NCI-H128 (cell line): ENCODE results near the gene SAMD10.
"Not testable (repeated sequence)": the region's sequence is repeated elsewhere in the genome, so short reads cannot be mapped to it uniquely, and the experiment has no call there.

ENCODE experiments used
- DNase-seq: peaks from one replicate; lab custom pipeline; 2025; ENCODE audit not compliant: unreplicated experiment; lab: John Stamatoyannopoulos, UW

SAMD10 gene

DNA sequence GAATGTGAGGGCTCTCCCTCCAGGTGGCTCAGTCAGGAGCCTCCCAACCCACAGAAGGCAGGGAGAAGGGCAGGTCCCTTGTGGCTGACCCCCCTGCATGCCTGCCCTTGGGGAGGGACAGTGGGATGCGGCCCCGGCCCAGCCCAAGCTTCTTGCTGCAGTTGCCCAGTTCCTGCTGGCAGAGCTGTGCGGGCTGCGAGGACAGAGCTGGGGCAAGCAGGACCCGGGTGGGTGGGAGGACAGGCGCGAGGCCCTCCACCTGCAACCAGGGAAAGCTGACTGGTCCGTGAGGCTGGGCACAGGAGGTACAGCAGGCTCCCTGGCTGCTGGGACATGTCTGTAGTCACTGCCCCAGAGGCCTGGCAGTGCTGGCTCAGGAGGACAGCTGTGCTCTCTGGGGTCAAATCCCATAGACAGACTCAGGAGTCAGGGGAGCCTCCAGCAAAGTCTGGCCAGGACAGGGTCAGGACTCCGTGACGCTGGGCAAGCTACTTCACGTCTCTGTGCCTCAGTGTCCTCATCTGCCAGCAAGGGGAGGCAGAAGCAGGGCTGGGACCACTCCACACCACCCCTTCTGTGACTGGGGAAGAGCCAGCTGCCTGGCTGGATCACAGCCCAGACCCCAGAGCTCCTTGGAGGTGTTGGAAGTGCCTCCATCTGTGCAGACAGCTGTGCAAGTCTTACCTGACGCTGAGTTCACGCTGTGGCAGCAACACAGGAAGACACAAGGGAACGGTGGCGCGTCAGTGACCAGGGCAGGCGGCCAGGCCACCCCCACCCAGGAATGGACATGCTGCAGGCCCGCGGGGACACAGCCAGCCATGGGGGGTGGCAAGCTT lies 36.3 kb downstream of the SAMD10 start:
- no peak for DNase-seq

DNA sequence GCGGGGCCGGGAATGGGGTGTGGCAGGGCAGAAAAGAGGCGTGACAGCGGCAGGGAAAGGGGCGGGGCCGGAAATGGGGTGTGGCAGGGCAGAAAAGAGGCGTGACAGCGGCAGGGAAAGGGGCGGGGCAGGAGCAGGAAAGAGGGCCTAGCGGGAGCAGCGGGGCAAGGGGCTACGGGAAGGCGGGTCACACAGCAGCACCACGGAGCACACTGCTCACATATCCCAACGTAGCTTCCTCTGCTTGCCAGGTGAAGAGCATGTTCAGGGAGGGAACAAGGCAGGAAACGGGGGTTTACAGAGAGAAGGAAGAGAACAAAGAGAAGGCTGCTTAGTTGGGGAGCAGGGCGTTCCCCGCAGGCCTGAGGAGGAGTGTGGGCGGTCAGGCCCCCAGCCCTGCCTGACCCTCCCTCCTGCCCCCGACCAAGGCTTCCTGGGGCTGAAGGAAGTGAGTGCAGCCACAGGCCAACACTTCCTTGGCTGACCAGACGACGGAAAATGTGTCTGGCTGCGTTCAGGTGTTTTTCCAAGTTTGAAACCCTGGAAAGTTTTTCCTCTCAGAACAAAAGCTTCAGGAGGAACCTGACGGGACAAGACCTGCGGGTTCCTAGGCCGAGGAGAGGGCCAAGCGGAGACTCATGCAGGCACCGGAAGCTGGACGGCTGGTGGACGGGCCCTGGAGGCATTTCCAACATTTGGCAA lies 37.0 kb downstream of the SAMD10 start:
- no peak for DNase-seq

DNA sequence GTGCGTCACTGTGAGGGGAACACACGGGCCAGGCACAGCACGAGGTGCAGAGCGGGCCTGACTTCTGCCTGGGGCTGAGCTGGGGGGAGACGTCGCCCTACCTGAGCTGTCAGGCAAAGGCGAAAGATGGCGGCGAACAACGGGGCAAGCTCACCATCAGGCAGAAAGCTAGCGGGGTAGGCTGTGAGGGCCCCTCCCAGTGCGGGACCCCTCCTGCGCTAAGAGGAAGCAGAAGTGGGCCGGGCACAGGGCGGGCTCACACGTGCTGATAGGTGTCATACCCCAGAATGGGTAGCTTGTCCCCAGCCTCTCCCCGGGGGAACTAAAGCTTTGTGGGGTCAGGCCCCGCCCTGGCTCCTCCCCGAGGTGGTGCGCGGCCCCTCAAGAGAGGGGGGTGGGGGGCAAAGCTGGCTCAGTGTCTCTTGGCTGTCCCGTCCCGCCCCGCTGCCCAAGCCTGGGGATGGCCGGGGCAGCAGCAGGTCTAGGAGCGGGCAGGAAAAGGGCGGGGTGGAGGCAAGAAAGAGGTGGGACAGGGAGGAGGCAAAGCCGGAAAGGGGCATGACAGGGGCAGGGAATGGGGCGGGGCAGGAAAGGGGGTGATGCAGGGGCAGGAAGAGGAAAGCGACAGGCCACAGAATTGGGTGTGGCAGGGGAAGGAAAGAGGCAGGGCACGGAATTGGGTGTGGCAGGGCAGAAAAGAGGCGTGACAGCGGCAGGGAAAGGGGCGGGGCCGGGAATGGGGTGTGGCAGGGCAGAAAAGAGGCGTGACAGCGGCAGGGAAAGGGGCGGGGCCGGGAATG lies 38.0 kb downstream of the SAMD10 start:
- DNase-seq = no peak

DNA sequence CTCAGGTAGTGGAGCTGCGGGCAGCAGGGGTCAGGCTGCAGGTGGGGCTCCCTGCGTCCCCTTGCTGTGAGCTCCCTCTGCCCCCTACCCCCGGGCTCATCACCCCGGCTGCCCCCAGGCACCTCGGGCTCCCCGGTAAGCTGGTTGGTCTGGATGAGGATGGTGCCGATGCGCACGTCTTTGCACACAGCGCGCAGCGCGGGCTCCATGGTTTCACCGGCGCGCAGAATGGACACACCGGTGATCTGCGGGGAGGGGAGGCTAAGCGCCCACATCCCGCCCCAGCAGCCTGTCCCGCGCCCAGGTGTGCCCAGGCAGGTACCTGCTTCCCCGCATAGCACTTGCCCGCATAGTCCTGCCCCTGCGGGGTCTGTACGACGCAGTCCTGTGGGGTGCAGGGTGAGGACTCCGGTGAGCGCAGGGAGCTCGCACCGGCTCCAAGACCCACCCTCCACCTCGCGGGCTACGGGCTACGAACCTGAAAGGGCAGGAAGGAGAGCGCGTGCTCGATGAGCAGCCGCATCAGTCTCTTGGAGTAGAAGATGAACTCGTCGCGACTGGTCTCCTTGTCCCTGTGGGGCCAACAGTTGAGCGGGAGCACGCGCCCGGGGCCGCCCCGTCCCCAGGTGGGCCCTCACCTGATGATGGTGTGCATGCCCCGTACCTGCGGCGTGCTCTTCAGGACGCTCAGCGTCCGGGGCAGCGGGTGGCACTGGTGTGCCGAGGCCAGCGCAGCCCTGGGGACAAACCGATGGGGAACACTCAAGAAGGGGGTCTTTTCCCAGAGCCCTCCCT lies 38.8 kb downstream of the SAMD10 start:
- DNase-seq = no peak

DNA sequence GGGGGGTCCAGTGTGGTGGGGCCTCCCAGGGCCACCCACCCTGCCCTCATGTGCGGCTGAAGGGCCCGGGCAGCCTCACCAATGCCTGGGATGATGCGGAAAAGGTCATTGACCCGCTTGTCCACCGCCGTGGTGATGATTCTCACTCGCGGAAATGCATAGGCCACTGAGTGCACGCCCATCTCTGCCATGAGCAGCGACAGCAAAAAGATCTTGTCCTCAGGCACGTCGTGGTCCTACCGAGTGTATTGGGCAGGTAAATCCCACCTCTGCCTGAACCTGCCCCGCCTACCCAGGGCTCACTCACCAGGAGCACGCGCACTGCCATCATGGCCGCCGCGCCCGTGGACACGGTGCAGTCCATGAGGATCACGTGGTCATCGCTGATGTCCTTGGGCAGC lies 39.4 kb downstream of the SAMD10 start:
- DNase-seq = no peak

DNA sequence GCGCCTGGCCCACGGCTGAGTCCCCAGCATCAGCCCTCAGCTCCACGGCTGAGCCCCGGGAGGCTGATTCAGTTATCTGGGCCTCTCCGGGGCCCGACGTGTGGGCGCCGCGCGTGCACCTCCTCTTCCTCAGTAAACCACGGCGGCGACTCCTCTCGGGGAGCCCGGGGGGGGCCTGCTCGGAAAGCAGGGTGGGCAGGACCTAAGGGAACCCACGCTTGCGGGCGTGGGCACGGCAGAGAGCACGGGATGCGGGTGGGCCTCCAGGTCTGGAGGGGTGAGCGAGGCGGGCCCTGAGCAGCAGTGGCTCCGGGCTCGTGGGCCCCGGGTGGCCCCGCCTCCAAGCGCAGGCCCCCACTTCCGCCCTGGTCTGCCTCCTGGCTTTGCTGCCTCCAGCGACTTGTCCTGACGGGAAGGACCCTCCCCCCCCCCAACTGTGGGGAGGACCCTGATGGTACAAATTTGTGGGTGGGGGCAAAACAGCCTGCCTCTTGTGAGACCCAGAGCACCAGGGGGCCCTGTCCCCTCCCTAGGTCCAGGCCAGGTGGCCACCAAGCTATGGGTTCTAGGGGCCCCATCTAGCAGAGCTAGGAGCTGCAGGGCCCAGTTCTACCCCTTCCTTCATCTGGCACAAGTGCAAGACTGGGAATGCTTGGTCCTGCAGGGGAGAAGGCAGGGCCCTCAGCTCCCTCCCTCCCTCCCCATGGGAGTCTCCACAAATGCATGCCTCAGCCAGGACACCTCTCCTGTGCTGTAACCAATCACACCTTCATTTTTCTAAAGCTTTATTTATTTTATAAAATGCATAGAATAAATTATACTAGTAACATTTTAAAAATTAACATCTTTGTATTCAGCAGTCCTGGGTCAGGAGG lies 40.1 kb downstream of the SAMD10 start:
- no peak for DNase-seq

- DNase-seq = no peak
Measured at GRCh38 chr20:63937596-63937995, 41.8 kb downstream of the SAMD10 start.

DNA sequence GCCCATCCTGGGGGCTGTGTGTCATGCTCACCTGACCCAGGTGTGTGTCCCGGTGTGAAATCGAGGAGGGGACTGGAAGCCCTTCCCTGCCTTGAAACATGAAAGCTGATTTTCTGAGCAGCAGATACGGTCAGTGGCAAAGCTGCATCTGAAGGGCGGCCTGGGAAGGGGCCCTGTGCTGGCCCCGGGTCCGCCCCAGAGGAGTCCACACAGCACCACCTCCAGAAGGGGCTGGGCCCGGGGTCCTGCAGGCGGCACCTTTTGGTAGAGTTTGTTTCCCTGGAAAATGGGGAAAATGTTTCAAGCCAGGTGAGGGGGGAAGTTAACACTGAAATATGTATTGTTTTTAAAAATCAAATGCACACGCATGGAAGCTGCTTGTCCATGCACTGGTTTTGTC lies 44.0 kb downstream of the SAMD10 start:
- no peak for DNase-seq

- no peak for DNase-seq
Measured at GRCh38 chr20:63934271-63935068, 45.0 kb downstream of the SAMD10 start.

GRCh38 chr20:63933646-63934045 lies 45.8 kb downstream of the SAMD10 start:
- no peak for DNase-seq

DNA sequence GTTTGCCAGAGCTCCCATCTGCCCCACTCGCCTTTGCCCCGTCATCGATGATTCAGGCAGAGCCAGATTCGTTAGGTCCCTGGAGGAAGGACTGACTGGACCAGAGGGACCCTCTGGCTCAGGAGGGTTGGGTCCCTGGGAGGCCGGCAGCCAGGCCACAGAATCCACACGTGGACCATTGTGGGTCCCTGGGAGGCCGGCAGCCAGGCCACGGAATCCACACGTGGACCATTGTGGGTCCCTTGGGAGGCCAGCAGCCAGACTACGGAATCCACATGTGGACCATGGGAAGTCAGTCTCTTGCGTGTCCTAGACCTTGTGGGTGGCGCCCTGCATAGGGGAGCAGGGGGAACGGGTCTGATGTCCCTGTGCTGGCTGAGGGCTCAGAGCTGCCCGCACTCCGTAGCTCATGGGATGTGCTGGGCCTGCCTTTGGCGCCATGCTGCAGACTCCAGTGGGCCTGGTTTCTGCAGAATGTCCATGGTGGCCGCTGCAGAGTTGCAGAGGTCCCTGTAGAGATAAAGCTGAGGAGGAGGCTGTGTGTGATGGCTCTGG lies 46.8 kb downstream of the SAMD10 start:
- DNase-seq = no peak

- no peak for DNase-seq
Measured at GRCh38 chr20:63931735-63932134, 47.7 kb downstream of the SAMD10 start.

DNA sequence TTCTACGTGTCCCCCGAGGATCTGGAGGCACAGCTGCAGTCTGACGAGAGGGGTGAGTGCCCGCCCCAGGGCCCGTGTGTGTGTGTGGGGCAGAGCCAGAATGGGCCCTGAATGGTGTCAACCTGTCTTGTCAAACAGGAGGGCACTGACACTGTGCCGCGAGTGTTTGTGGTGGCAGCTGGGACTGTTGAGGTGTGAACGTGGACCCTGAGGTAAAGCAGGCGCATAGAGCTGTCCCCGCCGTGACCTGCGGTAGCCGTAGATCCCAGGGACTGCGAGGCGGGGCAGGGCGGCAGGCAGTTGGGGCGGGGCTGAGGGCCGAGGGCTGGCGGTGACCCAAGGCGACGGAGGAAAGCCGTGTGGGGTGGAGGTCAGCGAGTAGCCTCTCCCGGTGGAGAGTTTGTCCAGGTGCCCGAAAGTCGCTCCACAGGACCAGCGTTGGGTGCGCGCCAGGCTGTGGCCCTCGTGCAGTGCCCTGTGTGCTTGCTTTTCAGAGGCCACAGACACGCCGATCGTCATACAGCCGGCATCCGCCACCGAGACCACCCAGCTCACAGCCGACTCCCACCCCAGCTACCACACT lies 48.4 kb downstream of the SAMD10 start:
- DNase-seq = no peak

- DNase-seq = not testable (repeated sequence)
Measured at GRCh38 chr20:63929473-63929883, 50.0 kb downstream of the SAMD10 start.

DNA sequence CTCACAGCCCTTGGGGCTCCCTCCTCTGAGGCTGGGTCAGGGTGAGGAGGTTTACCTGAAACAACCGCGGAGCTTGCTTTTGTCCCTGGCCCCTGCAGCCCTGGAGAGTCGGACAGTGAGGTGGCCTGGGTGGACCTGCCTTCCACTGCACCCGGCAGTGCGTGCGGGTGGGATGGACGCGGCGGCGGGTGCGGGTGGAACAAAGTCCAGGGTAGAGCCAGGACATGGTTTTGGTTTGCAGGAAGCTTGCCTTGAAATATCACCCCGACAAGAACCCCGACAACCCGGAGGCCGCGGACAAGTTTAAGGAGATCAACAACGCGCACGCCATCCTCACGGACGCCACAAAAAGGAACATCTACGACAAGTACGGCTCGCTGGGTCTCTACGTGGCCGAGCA lies 50.4 kb downstream of the SAMD10 start:
- DNase-seq = no peak

GRCh38 chr20:63926298-63926697 lies 53.1 kb downstream of the SAMD10 start:
- DNase-seq = no peak

- no peak for DNase-seq
Measured at GRCh38 chr20:63924241-63924640, 55.2 kb downstream of the SAMD10 start.
